ENCODE data around the gene ZNF738. TPM values are rescaled to one million over a fixed set of nuclear protein-coding genes. Genes with fewer than 3 reads are reported as not detected.
"Not testable (repeated sequence)": the region's sequence is repeated elsewhere in the genome, so short reads cannot be mapped to it uniquely, and the experiment has no call there.

ZNF738 gene
- 10 to 100 TPM in 6 of 8 experiments, 1 to 10 TPM in 2; 2.6 to 78.6 (median 38.9) TPM for total RNA-seq

GRCh38 chr19:21358768-21359451 lies at the start of gene ZNF738:
Gene ZNF738, plus strand, starts transcription at chr19:21359000. Its CDS starts 141 bp downstream, at chr19:21359141.
- 0 to 6% (median 0%) methylated on average over 1 to 19 of the region's 36 CpGs; no CpG with 5 or more reads in 1 of the 10 experiments for WGBS, 10 experiments

DNA sequence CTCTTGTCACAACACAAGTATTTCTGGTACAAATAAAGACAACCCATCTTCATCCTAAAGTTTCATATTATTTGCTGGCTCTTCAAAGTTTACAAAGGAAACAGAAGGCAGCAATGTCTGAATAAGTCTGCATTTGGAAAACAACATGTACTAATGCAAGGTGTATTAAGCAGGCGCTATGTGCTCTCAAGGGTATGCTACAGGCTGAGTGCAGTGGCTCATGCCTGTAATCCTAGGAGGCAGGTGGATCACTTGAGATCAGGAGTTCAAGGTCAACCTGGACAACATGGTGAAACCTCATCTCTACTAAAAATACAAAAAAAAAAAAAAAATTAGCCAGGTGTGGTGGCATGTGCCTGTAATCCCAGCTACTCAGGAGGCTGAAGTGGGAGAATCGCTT lies 46.0 kb upstream of the ZNF738 start:
- H3K4me1 ChIP-seq (replicated peaks in 1 of 2); ATAC-seq (replicated peaks in 6 of 8); H3K4me3 ChIP-seq; H3K27ac ChIP-seq; in situ Hi-C loops (cut with MboI; ENCODE audit: low pct_unique_long_range_greater_than_20kb in 2 of 9, low sequenced_read_pairs in 9 of 9, unreplicated experiment in 9 of 9): not testable (repeated sequence)
- 86 to 100% (median 100%) methylated on average over 1 to 2 of the region's 2 CpGs; no CpG with 5 or more reads in 3 of the 10 experiments for WGBS, 10 experiments

More at GRCh38 chr19:21358768-21359451, at the start of gene ZNF738:
- peak; percentile 96 to 99 (median 99) for ATAC-seq (replicated peaks in 6 of 8)
- in situ Hi-C loops (cut with MboI; ENCODE audit: low pct_unique_long_range_greater_than_20kb in 2 of 9, low sequenced_read_pairs in 9 of 9, unreplicated experiment in 9 of 9) = no loop called here
- Histone ChIP-seq H3K27ac (peak within 1 kb of the TSS; percentile 85 to 94), H3K4me1 (replicated peaks in 1 of 2) (peaks cover 3 to 5% of the 10 kb centered on the region in 2 donors), H3K4me3 (peak within 1 kb of the TSS; percentile 54 to 96 (median 77))

DNA sequence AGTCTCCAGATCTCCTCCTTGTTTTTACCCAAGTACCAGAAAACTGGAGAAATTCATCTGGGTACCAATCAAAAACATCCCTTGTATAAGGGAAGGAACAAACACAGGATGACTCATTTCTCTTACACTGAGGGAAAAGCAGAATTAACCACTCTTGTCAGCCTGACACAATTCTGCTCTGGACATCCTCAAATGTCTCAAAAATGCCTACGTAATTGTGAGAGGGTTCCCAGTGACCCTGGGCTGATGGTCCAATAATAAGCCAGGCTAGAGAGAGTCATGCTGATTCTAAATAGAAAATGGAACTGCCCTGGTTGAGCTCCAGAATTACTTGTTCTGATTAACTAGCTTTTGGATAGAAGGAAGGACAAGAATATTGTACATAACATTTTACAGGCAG lies 44.1 kb upstream of the ZNF738 start:
- H3K4me1 ChIP-seq (replicated peaks in 1 of 2) = no peaks in the 10 kb centered on the region
- no peak overlapping the region for H3K4me3 ChIP-seq
- H3K27ac ChIP-seq = no peak overlapping the region
- ATAC-seq (replicated peaks in 6 of 8) = peak in 2 of 8 experiments; percentile 57 to 65
- WGBS, 10 experiments = 40 to 100% (median 82%) methylated on average over 1 of the region's 1 CpG; no CpG with 5 or more reads in 4 of the 10 experiments
- in situ Hi-C loops (cut with MboI; ENCODE audit: low pct_unique_long_range_greater_than_20kb in 2 of 9, low sequenced_read_pairs in 9 of 9, unreplicated experiment in 9 of 9) = no loop called here

GRCh38 chr19:21317821-21318220 lies 41.0 kb upstream of the ZNF738 start:
- no peak for ATAC-seq (replicated peaks in 6 of 8)
- Histone ChIP-seq H3K4me3 (no peak overlapping the region), H3K4me1 (replicated peaks in 1 of 2) (no peaks in the 10 kb centered on the region), H3K27ac (no peak overlapping the region)
- 20 to 89% (median 31%) methylated on average over 1 of the region's 1 CpG; no CpG with 5 or more reads in 6 of the 10 experiments for WGBS, 10 experiments
- in situ Hi-C loops (cut with MboI; ENCODE audit: low pct_unique_long_range_greater_than_20kb in 2 of 9, low sequenced_read_pairs in 9 of 9, unreplicated experiment in 9 of 9) = no loop called here

DNA sequence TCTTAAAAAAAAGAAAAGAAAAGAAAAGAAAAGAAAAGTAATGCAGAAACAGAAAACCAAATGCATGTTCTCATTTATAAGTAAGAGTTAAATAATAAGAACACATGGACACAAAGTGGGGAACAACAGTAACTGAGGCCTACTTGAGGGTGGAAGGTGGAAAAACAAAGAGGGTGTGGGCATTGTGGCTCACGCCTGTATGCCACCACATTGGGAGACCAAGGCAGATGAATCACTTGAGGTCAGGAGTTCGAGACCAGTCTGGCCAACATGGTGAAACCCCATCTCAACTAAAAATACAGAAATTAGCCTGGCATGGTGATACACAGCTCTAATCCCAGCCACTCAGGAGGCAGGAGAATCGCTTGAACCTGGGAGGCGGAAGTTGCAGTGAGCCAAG lies 37.7 kb upstream of the ZNF738 start:
- in situ Hi-C loops (cut with MboI; ENCODE audit: low pct_unique_long_range_greater_than_20kb in 2 of 9, low sequenced_read_pairs in 9 of 9, unreplicated experiment in 9 of 9) = no loop called here

DNA sequence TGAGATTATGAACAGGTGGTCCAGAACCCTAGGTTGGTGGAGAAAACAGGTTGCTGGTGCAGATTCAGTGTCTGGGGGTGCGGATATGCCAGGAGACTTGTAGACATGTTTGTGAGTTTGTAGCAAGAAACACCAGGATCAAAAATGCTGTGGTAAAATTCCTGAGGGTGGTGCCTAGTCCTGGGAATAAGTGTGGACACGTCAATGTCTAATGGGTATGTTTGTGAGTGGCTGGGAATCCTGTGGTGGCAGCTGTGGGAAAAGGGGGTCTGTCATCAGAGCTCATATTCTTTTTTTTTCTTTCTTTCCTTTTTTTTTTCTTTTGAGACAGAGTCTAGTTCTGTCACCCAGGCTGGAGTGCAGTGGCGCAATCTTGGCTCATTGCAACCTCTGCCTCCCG lies 36.8 kb upstream of the ZNF738 start:
- ATAC-seq (replicated peaks in 6 of 8) = no peak
- in situ Hi-C loops (cut with MboI; ENCODE audit: low pct_unique_long_range_greater_than_20kb in 2 of 9, low sequenced_read_pairs in 9 of 9, unreplicated experiment in 9 of 9) = no loop called here
- Histone ChIP-seq H3K27ac (no peak overlapping the region), H3K4me1 (replicated peaks in 1 of 2) (no peaks in the 10 kb centered on the region), H3K4me3 (no peak overlapping the region)
- WGBS, 10 experiments = 40 to 100% (median 84%) methylated on average over 1 to 4 of the region's 4 CpGs; no CpG with 5 or more reads in 5 of the 10 experiments

More for the DNA sequence above, 37.7 kb upstream of the ZNF738 start:
- Histone ChIP-seq H3K4me1 (replicated peaks in 1 of 2) (no peaks in the 10 kb centered on the region), H3K4me3 (no peak overlapping the region), H3K27ac (no peak overlapping the region)
- ATAC-seq (replicated peaks in 6 of 8) = no peak
- WGBS, 10 experiments = 58 to 100% (median 76%) methylated on average over 1 to 3 of the region's 4 CpGs; no CpG with 5 or more reads in 4 of the 10 experiments

- peak in 7 of 8 experiments; percentile 23 to 95 (median 79) for ATAC-seq (replicated peaks in 6 of 8)
- WGBS, 10 experiments = 10 to 100% (median 80%) methylated on average over 1 to 7 of the region's 8 CpGs; no CpG with 5 or more reads in 2 of the 10 experiments
- in situ Hi-C loops (cut with MboI; ENCODE audit: low pct_unique_long_range_greater_than_20kb in 2 of 9, low sequenced_read_pairs in 9 of 9, unreplicated experiment in 9 of 9) = no loop called here
- Histone ChIP-seq H3K4me1 (replicated peaks in 1 of 2) (peaks cover under 1 to 5% of the 10 kb centered on the region in 2 donors), H3K4me3 (no peak overlapping the region), H3K27ac (no peak overlapping the region)
These were observed 36.3 kb upstream of the ZNF738 start for GRCh38 chr19:21322528-21322927.

GRCh38 chr19:21323000-21323399 lies 35.8 kb upstream of the ZNF738 start:
- in situ Hi-C loops (cut with MboI; ENCODE audit: low pct_unique_long_range_greater_than_20kb in 2 of 9, low sequenced_read_pairs in 9 of 9, unreplicated experiment in 9 of 9) = no loop called here
- no peak overlapping the region for H3K4me3 ChIP-seq
- H3K4me1 ChIP-seq (replicated peaks in 1 of 2) = peaks cover 4 to 9% of the 10 kb centered on the region in 2 donors
- WGBS, 10 experiments = 54 to 100% (median 83%) methylated on average over 2 of the region's 2 CpGs; no CpG with 5 or more reads in 1 of the 10 experiments
- no peak overlapping the region for H3K27ac ChIP-seq
- peak in 1 of 8 experiments; percentile 11 for ATAC-seq (replicated peaks in 6 of 8)

DNA sequence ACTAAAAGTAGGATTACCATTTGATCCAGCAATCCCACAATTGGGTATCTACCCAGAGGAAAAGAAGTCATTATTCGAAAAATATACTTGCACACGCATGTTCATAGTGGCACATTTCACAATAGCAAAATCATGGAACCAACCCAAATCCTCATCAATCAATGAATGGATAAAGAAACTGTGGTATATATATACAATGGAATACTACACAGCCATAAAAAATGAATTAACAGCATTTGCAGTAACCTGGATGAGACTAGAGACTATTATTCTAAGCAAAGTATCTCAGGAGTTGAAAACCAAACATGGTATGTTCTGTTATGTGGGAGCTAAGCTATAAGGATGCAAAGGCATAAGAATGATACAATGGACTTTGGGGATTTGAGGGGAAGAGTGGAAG lies 32.6 kb upstream of the ZNF738 start:
- in situ Hi-C loops (cut with MboI; ENCODE audit: low pct_unique_long_range_greater_than_20kb in 2 of 9, low sequenced_read_pairs in 9 of 9, unreplicated experiment in 9 of 9) = no loop called here
- H3K4me3 ChIP-seq = no peak overlapping the region
- no peak for ATAC-seq (replicated peaks in 6 of 8)
- peaks cover 4 to 13% of the 10 kb centered on the region in 2 donors for H3K4me1 ChIP-seq (replicated peaks in 1 of 2)
- WGBS, 10 experiments = 58 to 100% (median 100%) methylated on average over 1 to 2 of the region's 2 CpGs; no CpG with 5 or more reads in 2 of the 10 experiments
- no peak overlapping the region for H3K27ac ChIP-seq

GRCh38 chr19:21328406-21328805 lies 30.4 kb upstream of the ZNF738 start:
- 0 to 15% (median 3%) methylated on average over 1 to 6 of the region's 6 CpGs for WGBS, 10 experiments
- peaks cover 4 to 13% of the 10 kb centered on the region in 2 donors for H3K4me1 ChIP-seq (replicated peaks in 1 of 2)
- ATAC-seq (replicated peaks in 6 of 8) = peak in 1 of 8 experiments; percentile 11
- H3K4me3 ChIP-seq = peak overlapping the region; percentile 63 to 91 (median 81)
- peak overlapping the region; percentile 98 for H3K27ac ChIP-seq
- in situ Hi-C loops (cut with MboI; ENCODE audit: low pct_unique_long_range_greater_than_20kb in 2 of 9, low sequenced_read_pairs in 9 of 9, unreplicated experiment in 9 of 9) = no loop called here

- WGBS, 10 experiments = 0 to 11% (median 0%) methylated on average over 1 to 9 of the region's 32 CpGs; no CpG with 5 or more reads in 3 of the 10 experiments
- ATAC-seq (replicated peaks in 6 of 8) = peak; percentile 99 to 100 (median 100)
- peak within 1 kb of the TSS; percentile 63 to 91 (median 81) for H3K4me3 ChIP-seq
- H3K4me1 ChIP-seq (replicated peaks in 1 of 2) = peaks cover 4 to 13% of the 10 kb centered on the region in 2 donors
- H3K27ac ChIP-seq = peak within 1 kb of the TSS; percentile 98
- in situ Hi-C loops (cut with MboI; ENCODE audit: low pct_unique_long_range_greater_than_20kb in 2 of 9, low sequenced_read_pairs in 9 of 9, unreplicated experiment in 9 of 9) = no loop called here
These were observed 29.8 kb upstream of the ZNF738 start, which contains the start of gene ZNF708 for GRCh38 chr19:21328885-21329605. Gene ZNF708, minus strand, starts transcription at chr19:21329410. Its CDS starts 198 bp downstream, at chr19:21329212.

- Histone ChIP-seq H3K4me1 (replicated peaks in 1 of 2) (no peaks in the 10 kb centered on the region), H3K4me3 (no peak overlapping the region), H3K27ac (no peak overlapping the region)
- ATAC-seq (replicated peaks in 6 of 8) = no peak
- WGBS, 10 experiments = 17 to 100% (median 75%) methylated on average over 1 to 2 of the region's 2 CpGs
- in situ Hi-C loops (cut with MboI; ENCODE audit: low pct_unique_long_range_greater_than_20kb in 2 of 9, low sequenced_read_pairs in 9 of 9, unreplicated experiment in 9 of 9) = no loop called here
These were observed 23.1 kb upstream of the ZNF738 start for GRCh38 chr19:21335721-21336120.

- ATAC-seq (replicated peaks in 6 of 8); H3K4me3 ChIP-seq; H3K27ac ChIP-seq; in situ Hi-C loops (cut with MboI; ENCODE audit: low pct_unique_long_range_greater_than_20kb in 2 of 9, low sequenced_read_pairs in 9 of 9, unreplicated experiment in 9 of 9); H3K4me1 ChIP-seq (replicated peaks in 1 of 2): not testable (repeated sequence)
- WGBS, 10 experiments = 0 to 83% (median 75%) methylated on average over 1 to 2 of the region's 2 CpGs; no CpG with 5 or more reads in 5 of the 10 experiments
These were observed 14.0 kb upstream of the ZNF738 start for GRCh38 chr19:21344841-21345240.
